ENCODE data around the gene TBC1D4.

GRCh38 chr13:75443356-75443958 is 38.5 kb downstream of the TBC1D4 start:
- TF ChIP-seq CTCF (IDR thresholded peaks at IDR 0.05), result no peak
- no peak for TF ChIP-seq ZFX (IDR thresholded peaks at IDR 0.05; ENCODE audit: borderline replicate concordance)

All from 22Rv1 (cell line).